Stimulated activated CD8-positive, alpha-beta memory T cell treated with anti-CD3 and anti-CD28 coated beads, Interleukin-7, amount 100 ng/mL, for 24 hours (primary cell): ENCODE results near the gene GJB4.
"Not testable (repeated sequence)": the region's sequence is repeated elsewhere in the genome, so short reads cannot be mapped to it uniquely, and the experiment has no call there.

Source experiments
- DNase-seq: peaks from one replicate; pipeline ENCODE4 v3.0.0-alpha.2; 2020; ENCODE audit warnings: low read depth

GJB4 gene

DNA sequence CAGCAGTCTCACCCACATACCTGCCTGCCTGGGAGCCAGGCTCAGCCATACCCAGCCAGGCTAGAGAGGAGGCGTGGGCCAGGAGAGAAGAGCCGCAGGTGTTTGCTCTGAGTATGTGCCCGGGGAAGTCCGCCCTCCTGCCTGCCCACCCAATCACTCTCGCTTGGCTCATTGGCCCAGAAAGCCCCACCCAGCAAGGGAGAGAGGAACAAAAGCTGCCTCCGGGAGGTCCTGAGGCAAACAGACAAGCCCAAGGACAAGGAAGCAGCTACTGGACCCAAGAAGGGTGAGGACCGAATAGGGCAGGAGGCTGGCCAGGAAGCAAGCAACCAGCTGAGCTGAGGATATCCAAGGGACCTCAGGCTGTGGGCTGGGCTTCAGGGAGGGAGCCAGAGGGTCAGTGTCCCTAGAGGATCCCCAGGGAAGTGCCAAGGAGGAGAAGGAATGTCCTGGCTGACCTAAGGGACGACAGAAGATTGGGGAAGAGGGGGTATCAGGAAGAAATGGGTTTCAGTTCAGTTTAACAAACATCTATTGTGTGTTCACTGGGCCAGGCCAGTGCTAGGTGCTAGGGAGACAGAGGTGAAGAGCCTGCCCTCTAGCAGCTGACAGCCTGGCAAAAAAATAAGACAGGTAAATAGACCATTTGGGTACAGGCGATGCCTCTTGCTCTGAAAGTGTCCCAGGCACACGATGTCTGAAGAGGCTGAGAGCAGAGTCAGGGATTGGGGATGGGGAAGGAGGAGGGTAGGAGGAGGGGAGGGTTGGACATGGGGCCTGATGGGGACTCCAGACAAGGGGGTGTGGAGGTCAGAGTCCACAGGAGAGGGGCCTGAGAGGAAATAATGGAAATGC, at the start of gene GJB4:
Gene GJB4, plus strand, starts transcription at position 238 of the 855 bp plus-strand sequence. CDS start 1,515 bp downstream, outside the sequence.
- DNase-seq, result no peak

DNA sequence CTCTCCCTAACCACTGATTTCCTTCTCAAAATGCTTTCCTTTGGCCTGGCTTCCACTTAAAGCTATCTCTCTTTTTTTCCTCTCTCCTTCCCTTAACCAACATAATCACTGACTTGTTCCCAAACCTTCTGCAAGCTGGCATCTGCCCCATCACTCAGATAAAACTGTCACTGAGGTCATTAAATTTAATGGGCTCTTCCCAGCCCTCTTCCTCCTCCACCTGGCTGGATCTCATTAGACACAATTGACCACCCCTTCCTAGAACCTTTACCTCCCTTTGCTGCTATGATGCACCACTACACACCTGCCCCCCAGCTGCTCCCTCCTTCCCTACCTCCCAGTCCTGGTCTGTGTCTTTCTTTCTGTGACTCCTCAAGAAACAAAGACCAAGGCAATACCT, 48.7 kb upstream of the GJB4 start:
- DNase-seq, result no peak

DNA sequence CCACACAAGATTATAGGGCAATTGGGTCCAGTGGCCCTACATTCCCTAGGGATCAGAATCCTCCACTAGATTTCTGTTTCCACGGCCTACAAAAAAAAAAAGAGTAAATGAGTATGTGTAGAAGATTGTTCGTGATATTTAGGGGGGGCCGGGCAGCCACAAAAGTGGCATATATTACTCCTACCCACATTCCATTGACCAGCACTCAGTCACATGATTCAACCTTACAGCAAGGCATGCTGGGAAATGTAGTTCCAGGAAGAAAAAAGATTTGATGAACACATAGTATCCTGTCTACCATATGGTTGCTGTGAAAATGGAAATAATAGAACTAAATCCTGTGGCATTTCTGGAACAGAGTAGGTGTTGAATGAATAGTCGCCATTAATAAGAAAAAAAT, 48.1 kb upstream of the GJB4 start:
- DNase-seq, result no peak

DNA sequence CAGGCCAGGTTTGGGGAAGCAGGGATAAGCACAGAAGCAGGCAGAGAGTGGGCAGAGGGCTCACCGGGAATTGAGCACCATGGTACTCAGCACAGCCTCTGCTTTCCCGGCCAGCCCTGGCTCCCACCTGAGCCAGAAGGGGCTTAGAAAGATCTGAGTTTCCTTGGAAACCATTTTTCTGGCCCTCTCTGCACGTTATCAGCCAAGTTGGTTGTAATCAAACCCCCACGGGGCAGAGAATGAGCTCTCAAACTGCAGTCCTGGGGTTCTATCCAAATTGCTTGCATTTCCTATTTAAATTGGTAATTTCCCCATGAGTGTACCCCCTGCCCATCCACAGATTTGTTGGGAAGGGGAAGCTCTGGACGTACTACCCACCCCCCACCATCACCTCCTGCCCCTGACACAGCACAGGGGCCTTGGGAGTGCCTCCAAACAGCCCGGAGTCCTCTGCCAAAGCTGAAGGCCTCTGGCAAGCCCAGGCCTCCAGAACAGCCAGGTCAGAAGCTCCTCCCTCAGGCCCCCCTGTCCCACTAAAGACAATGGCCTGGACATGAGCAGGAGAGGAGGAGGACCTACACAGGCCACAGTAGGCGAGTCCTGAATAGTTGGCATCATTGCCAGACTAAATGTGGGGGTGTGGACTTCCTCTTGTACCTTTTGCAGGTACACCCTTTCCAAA, 47.4 kb upstream of the GJB4 start:
- DNase-seq, result no peak

- DNase-seq, result no peak
These were observed 46.1 kb upstream of the GJB4 start for GRCh38 chr1:34713443-34713842.

- no peak for DNase-seq
These were observed 45.2 kb upstream of the GJB4 start for GRCh38 chr1:34714386-34714785.

DNA sequence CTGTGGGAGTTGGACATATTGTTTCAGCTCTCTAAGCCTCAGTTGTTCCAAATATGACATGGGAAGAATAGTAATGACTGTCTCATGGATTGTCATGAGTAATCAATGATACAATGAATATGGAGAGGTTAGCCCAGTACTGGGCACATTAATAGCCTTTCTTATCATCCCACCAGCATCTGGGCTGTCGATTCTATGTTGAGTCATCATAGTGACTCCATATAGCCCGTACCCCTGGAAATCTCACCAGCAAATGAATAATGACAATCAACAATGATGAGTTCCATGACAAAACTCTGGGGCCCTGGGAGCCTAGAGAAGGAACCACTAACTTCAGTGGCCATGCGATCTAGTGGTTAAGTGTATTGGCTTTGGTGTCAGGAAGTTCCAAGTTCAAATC, 44.4 kb upstream of the GJB4 start:
- DNase-seq, result no peak

GRCh38 chr1:34721241-34721640, 38.3 kb upstream of the GJB4 start:
- DNase-seq, result no peak

GRCh38 chr1:34721646-34722355, 37.7 kb upstream of the GJB4 start:
- no peak for DNase-seq

DNA sequence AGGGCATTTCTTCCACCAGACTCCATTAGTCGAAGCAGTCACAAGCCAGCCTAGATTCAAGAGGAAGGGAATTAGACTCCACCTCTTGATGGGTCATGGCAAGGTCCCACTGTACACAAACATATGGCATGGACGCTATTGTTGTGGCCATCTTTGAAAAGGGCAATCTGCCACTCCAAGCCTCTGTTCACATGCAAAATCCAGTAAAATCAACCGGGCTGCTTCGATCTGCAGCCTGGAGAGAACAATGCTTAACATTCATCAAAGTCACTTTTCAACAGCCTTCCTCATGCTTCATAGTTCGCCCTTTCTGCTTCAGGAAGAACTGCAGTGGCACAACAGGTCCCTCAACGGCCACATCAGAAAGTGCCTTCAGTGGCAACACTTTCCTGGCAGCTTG, 32.7 kb upstream of the GJB4 start:
- DNase-seq, result no peak

GRCh38 chr1:34730485-34730884, 29.1 kb upstream of the GJB4 start:
- DNase-seq, result no peak

- not testable (repeated sequence) for DNase-seq
These were observed 26.7 kb upstream of the GJB4 start for GRCh38 chr1:34732831-34733230.

DNA sequence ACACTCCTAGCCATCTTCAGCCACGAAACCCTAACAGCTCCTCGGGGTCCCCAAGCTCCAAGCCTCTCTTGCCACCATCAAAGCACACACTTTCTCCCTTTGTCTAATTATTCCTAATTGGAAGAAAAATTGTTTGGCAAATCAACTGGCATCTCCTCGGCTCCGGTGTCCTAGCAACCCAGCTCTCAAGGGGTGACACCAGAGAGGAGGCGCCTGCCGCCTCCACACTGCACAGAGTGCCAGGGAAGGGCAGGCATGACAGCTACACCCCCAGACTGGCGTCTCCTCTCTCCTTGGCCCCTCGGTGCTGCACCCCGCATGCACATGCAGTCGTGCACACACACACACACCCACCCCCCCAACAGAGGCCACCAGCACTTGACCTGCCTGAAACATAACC, 22.8 kb upstream of the GJB4 start:
- no peak for DNase-seq

DNA sequence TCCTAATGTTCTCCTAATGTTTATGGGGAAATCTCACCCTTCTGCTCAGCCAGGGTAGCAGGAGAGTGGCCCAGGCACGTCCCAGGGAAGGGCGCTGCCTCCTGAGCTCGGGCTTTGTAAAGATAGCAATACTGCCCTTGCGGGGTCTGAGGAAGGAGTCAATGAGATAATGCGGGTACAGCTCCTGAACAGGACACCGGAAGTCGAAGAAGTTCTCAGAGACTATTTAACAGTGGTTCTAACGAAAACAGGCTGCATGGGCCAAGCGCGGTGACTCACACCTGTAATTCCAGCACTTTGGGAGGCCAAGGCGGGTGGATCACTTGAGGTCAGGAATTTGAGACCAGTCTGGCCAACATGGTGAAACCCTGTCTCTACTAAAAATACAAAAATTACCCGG, 22.3 kb upstream of the GJB4 start:
- DNase-seq, result not testable (repeated sequence)

GRCh38 chr1:34739613-34740012, 19.9 kb upstream of the GJB4 start:
- DNase-seq, result no peak

DNA sequence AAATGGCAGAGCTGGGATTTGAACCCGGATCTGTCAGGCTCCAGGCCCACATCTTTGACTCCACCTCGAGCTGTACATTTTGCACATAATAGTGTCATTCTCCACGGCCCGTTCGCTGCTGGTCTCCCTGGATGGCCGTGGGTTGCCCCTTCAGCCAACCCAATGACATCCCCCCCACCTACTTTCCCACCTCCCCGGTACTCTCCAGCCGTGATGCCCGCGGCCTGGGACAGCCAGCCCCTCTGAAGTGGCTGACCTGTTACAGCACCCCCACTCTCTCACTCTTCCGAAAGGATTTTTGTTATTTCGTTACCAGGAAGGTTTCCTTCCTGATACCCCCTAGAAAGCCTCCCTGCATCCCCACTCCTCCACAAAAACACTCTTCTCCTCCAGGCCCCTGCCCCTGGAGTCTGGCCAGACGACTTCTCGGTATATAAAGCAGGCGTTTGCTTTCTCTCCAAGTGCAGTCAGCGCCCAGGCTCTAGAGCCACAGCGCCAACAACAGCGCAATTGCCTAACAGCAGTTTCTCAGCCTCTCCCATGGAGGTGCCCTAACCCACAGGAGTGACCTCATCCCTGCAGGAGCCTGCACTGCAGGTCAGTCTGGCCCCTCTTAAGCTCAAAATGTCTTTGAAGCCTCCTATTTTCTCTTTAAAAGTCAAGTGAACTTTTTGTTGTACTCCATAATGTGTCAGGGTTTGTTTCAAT, 19.2 kb upstream of the GJB4 start:
- DNase-seq, result no peak

- peak; percentile 68 for DNase-seq
These were observed 16.8 kb upstream of the GJB4 start for GRCh38 chr1:34742667-34743270.

DNA sequence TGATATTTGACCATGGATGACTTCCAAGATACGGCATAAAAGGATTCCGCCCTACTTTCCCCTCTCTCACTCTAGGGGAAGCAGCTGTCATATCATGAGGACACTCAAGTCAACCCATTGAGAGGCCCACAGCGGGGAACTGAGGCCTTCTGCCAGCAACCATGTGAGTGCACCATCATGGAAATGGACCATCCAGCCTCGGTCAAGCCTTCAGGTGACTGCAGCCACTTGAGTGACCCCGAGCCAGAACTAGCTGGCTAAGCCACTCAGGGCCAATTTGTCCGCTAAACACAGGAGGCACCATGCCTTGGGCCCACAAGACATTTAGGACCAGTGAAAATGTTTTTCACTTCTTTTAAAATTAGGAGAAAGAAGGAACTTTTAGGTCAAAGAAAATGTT, 15.8 kb upstream of the GJB4 start:
- no peak for DNase-seq

DNA sequence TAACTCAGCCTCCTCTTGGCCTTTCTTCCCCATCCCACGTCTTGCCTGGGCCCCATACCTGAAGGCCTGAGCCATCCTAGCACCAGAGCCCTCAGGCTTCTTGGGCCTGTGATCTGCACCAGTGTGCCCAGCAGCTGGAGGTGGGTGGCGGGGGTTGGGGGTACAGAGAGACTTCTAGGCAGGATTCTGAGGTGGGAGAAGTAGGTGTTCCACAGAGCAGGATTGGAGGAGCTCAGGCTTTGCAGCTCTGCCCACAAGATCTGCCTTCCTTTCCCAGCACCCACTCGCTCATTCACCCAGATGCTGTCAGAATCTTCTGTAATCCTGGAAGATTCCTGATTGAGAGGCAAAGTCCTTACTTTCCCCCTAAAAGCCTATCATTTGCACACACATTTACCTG, 14.7 kb upstream of the GJB4 start:
- no peak for DNase-seq

GRCh38 chr1:34745666-34746065, 13.9 kb upstream of the GJB4 start:
- no peak for DNase-seq

- no peak for DNase-seq
These were observed 13.4 kb upstream of the GJB4 start for GRCh38 chr1:34746101-34746500.
